Peyer's patch (tissue), 4 donors: Measurements from ENCODE around the gene PSMB1.
"Not testable (repeated sequence)": the region's sequence is repeated elsewhere in the genome, so short reads cannot be mapped to it uniquely, and the experiment has no call there.

Experiments used
- POLR2A ChIP-seq, 2 donors: fragments of 450-650 bp; IDR thresholded peaks; one replicate each; pipeline ENCODE4 v1.5.1; 2017; ENCODE audit warnings: antibody characterized with exemption in 2 of 2, mild to moderate bottlenecking in 2 of 2, moderate library complexity in 2 of 2
- TF ChIP-seq, protein P1 (sequence below), 6 experiments: fragments of 450-650 bp in 4 of 6; fragments of 200-600 bp in 2 of 6; sonication (generic) in 1 of 6; IDR thresholded peaks; one replicate each; pipeline ENCODE4 v1.5.1; 2017 to 2019; ENCODE audit warnings: antibody characterized with exemption in 6 of 6, mild to moderate bottlenecking in 3 of 6, moderate library complexity in 1 of 6

DNA sequence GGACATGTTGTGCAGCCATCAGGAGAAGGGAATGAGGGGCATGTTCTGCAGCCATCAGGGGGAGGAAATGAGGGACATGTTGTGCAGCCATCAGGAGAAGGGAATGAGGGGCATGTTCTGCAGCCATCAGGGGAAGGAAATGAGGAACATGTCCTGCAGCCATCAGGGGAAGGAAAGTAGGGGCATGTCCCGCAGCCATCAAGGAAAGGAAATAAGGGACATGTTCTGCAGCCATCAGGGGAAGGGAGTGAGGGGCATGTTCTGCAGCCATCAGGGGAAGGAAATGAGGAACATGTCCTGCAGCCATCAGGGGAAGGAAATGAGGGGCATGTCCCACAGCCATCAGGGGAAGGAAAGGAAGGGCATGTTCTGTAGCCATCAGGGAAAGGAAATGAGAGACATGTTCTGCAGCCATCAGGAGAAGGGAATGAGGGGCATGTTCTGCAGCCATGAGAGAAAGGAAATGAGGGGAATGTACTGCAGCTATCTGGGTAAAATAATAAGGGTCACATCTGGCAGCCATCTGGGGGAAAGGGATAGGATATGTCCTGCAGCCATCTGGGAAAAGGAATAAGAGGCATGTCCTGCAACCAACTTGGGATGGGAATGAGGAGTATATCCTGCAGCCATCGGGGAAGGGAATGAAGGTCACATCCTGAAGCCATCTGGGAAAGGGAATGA lies 50.2 kb downstream of the PSMB1 start:
- TF ChIP-seq, protein P1, sequence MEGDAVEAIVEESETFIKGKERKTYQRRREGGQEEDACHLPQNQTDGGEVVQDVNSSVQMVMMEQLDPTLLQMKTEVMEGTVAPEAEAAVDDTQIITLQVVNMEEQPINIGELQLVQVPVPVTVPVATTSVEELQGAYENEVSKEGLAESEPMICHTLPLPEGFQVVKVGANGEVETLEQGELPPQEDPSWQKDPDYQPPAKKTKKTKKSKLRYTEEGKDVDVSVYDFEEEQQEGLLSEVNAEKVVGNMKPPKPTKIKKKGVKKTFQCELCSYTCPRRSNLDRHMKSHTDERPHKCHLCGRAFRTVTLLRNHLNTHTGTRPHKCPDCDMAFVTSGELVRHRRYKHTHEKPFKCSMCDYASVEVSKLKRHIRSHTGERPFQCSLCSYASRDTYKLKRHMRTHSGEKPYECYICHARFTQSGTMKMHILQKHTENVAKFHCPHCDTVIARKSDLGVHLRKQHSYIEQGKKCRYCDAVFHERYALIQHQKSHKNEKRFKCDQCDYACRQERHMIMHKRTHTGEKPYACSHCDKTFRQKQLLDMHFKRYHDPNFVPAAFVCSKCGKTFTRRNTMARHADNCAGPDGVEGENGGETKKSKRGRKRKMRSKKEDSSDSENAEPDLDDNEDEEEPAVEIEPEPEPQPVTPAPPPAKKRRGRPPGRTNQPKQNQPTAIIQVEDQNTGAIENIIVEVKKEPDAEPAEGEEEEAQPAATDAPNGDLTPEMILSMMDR (IDR thresholded peaks at IDR 0.05) = not testable (repeated sequence)
- not testable (repeated sequence) for TF ChIP-seq POLR2A (IDR thresholded peaks at IDR 0.05)
